HCT116 (cell line): ENCODE results near the gene ELF1.

Experiments
- CEBPB ChIP-seq: IDR thresholded peaks from 2 replicates; pipeline ENCODE4 v1.6.1; 2012; ENCODE audit warnings: low read depth
- EZH2 ChIP-seq: fragments of 200-600 bp; sonication (generic); IDR thresholded peaks from 2 replicates; pipeline ENCODE4 v1.6.1; 2017; ENCODE audit warnings: antibody characterized with exemption, mixed run types
- POLR2AphosphoS5 ChIP-seq: IDR thresholded peaks from 2 replicates; pipeline ENCODE4 v1.6.1; 2011; ENCODE audit warnings: mild to moderate bottlenecking, low read depth, low read length, moderate library complexity
- SRF ChIP-seq: IDR thresholded peaks from 2 replicates; pipeline ENCODE4 v1.6.1; 2012; ENCODE audit warnings: low read depth
- TF ChIP-seq, protein P1 (sequence below), 3 experiments: fragments of 200-600 bp in 1 of 3; sonication (generic) in 1 of 3; IDR thresholded peaks in 2 of 3; conservative IDR thresholded peaks in 1 of 3; 2 replicates each; pipeline ENCODE4 v1.5.1; 2012 to 2017; ENCODE audit warnings: low read depth in 2 of 3, low read length in 2 of 3, antibody characterized with exemption in 1 of 3, borderline replicate concordance in 1 of 3, control low read depth in 1 of 3, mild to moderate bottlenecking in 1 of 3, mixed read lengths in 1 of 3, mixed run types in 1 of 3, moderate library complexity in 1 of 3; ENCODE audit not compliant: insufficient read depth in 1 of 3
- TF ChIP-seq, protein P2 (sequence below): IDR thresholded peaks from 2 replicates; pipeline ENCODE4 v1.6.1; 2012

DNA sequence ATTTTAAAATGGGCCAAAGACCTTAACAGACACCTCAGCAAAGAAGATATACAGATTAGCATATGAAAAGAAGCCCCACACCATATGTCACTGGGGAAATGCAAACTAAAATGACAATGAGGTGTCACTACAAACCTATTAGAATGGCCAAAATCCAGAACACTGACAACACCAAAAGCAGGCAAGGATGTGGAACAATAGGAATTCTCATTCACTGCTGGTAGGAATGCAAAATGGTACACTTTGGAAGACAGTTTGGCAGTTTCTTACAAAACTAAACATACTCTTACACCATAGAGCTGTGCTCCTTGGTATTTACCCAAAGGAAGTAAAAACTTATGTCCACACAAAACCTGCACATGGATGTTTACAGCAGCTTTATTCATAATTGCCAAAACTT, 23.1 kb downstream of the ELF1 start:
- TF ChIP-seq CEBPB (no peak), EZH2 (no peak), POLR2AphosphoS5 (no peak), SRF (no peak)
- TF ChIP-seq, protein P1, sequence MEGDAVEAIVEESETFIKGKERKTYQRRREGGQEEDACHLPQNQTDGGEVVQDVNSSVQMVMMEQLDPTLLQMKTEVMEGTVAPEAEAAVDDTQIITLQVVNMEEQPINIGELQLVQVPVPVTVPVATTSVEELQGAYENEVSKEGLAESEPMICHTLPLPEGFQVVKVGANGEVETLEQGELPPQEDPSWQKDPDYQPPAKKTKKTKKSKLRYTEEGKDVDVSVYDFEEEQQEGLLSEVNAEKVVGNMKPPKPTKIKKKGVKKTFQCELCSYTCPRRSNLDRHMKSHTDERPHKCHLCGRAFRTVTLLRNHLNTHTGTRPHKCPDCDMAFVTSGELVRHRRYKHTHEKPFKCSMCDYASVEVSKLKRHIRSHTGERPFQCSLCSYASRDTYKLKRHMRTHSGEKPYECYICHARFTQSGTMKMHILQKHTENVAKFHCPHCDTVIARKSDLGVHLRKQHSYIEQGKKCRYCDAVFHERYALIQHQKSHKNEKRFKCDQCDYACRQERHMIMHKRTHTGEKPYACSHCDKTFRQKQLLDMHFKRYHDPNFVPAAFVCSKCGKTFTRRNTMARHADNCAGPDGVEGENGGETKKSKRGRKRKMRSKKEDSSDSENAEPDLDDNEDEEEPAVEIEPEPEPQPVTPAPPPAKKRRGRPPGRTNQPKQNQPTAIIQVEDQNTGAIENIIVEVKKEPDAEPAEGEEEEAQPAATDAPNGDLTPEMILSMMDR (IDR thresholded peaks at IDR 0.05 in 2 of 3, conservative IDR thresholded peaks at IDR 0.05 in 1 of 3; ENCODE audit: borderline replicate concordance in 1 of 3, insufficient read depth in 1 of 3, low read depth in 2 of 3, low read length in 2 of 3) = no peak
- TF ChIP-seq, protein P2, sequence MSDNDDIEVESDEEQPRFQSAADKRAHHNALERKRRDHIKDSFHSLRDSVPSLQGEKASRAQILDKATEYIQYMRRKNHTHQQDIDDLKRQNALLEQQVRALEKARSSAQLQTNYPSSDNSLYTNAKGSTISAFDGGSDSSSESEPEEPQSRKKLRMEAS = no peak; the same call in 1 of the 2 replicates
